H9 (cell line): Measurements from ENCODE around the gene COL4A1. TPM values are rescaled to one million over a fixed set of nuclear protein-coding genes. Genes with fewer than 3 reads are reported as not detected.
A peak's percentile ranks its signal among the peaks of the same experiment; 100 is the strongest.

Source experiments
- DNase-seq: peaks from one replicate; pipeline ENCODE4 v3.0.0-alpha.2; 2017
- H2AFZ ChIP-seq: one replicate; pipeline ENCODE4 v1.6.1; 2013; ENCODE audit warnings: mild to moderate bottlenecking, low read length, control low read depth, moderate library complexity
- H2AK5ac ChIP-seq: 2 replicates; pipeline ENCODE4 v1.6.1; 2013; ENCODE audit warnings: low read length, control low read depth, mixed read lengths; ENCODE audit not compliant: insufficient read length
- H2BK120ac ChIP-seq: one replicate; pipeline ENCODE4 v1.6.1; 2013; ENCODE audit warnings: low read depth, mild to moderate bottlenecking, low read length, control low read depth, inconsistent platforms; ENCODE audit not compliant: poor library complexity, severe bottlenecking
- H2BK12ac ChIP-seq: 2 replicates; pipeline ENCODE4 v1.6.1; 2013; ENCODE audit warnings: low read length, control low read depth, mixed read lengths, low read depth; ENCODE audit not compliant: insufficient read length
- H2BK15ac ChIP-seq: 2 replicates; pipeline ENCODE4 v1.6.1; 2013; ENCODE audit warnings: low read depth, low read length, control low read depth
- H2BK20ac ChIP-seq: one replicate; pipeline ENCODE4 v1.6.1; 2013; ENCODE audit warnings: low read depth, mild to moderate bottlenecking, low read length, control low read depth, inconsistent platforms; ENCODE audit not compliant: poor library complexity, severe bottlenecking
- H2BK5ac ChIP-seq: 2 replicates; pipeline ENCODE4 v1.6.1; 2013; ENCODE audit warnings: low read length, control low read depth, mixed read lengths; ENCODE audit not compliant: insufficient read length
- H3K14ac ChIP-seq: 2 replicates; pipeline ENCODE4 v1.6.1; 2013; ENCODE audit warnings: low read length, control low read depth; ENCODE audit not compliant: insufficient read depth
- H3K18ac ChIP-seq: 2 replicates; pipeline ENCODE4 v1.6.1; 2013; ENCODE audit warnings: low read depth, mild to moderate bottlenecking, mixed read lengths, low read length, control low read depth; ENCODE audit not compliant: insufficient read length
- H3K23ac ChIP-seq: 2 replicates; pipeline ENCODE4 v1.6.1; 2013; ENCODE audit warnings: low read length, control low read depth, mixed read lengths, low read depth; ENCODE audit not compliant: insufficient read length
- H3K23me2 ChIP-seq: 2 replicates; pipeline ENCODE4 v1.6.1; 2013; ENCODE audit warnings: low read depth, mild to moderate bottlenecking, mixed read lengths, low read length, control low read depth; ENCODE audit not compliant: insufficient read length, poor library complexity, severe bottlenecking
- H3K27ac ChIP-seq: 2 replicates; pipeline ENCODE4 v1.5.1; 2013; ENCODE audit warnings: low read length, control low read depth, mixed read lengths, low read depth; ENCODE audit not compliant: insufficient read length
- H3K27me3 ChIP-seq: 2 replicates; pipeline ENCODE4 v1.6.1; 2013; ENCODE audit warnings: low read length, control low read depth, inconsistent platforms; ENCODE audit not compliant: insufficient read depth
- H3K4ac ChIP-seq: 2 replicates; pipeline ENCODE4 v1.6.1; 2013; ENCODE audit warnings: low read depth, mild to moderate bottlenecking, control low read depth, inconsistent platforms, low read length, moderate library complexity
- H3K4me1 ChIP-seq: 2 replicates; pipeline ENCODE4 v1.6.1; 2013; ENCODE audit warnings: low read length, control low read depth, inconsistent platforms; ENCODE audit not compliant: insufficient read depth
- H3K4me2 ChIP-seq: 2 replicates; pipeline ENCODE4 v1.6.1; 2013; ENCODE audit warnings: low read length, control low read depth, mixed read lengths; ENCODE audit not compliant: insufficient read length, insufficient read depth
- H3K56ac ChIP-seq: 2 replicates; pipeline ENCODE4 v1.6.1; 2013; ENCODE audit warnings: low read depth, mild to moderate bottlenecking, mixed read lengths, low read length, control low read depth; ENCODE audit not compliant: insufficient read length
- H3K79me1 ChIP-seq: 2 replicates; pipeline ENCODE4 v1.6.1; 2013; ENCODE audit warnings: low read depth, mild to moderate bottlenecking, moderate library complexity, low read length, control low read depth, inconsistent platforms; ENCODE audit not compliant: insufficient read depth, poor library complexity, severe bottlenecking
- H3K79me2 ChIP-seq: 2 replicates; pipeline ENCODE4 v1.6.1; 2013; ENCODE audit warnings: low read length, control low read depth, inconsistent platforms; ENCODE audit not compliant: insufficient read depth
- H3K9ac ChIP-seq: 2 replicates; pipeline ENCODE4 v1.6.1; 2013; ENCODE audit warnings: low read length, control low read depth, mixed read lengths; ENCODE audit not compliant: insufficient read length; ENCODE audit errors: extremely low read depth
- H3K9me3 ChIP-seq: one replicate; pipeline ENCODE4 v1.6.1; 2013; ENCODE audit warnings: low read depth, low read length, inconsistent platforms; ENCODE audit not compliant: control insufficient read depth
- H3T11ph ChIP-seq: one replicate; pipeline ENCODE4 v1.6.1; 2013; ENCODE audit warnings: mild to moderate bottlenecking, low read length, control low read depth, inconsistent platforms
- H4K20me1 ChIP-seq: one replicate; pipeline ENCODE4 v1.6.1; 2013; ENCODE audit not compliant: control insufficient read depth, insufficient read length, insufficient read depth
- H4K5ac ChIP-seq: 2 replicates; pipeline ENCODE4 v1.6.1; 2013; ENCODE audit warnings: low read depth, mild to moderate bottlenecking, mixed read lengths, low read length, control low read depth; ENCODE audit not compliant: insufficient read length
- H4K8ac ChIP-seq: replicated peaks from 2 replicates; pipeline ENCODE4 v1.6.1; 2013; ENCODE audit warnings: low read length, control low read depth, mixed read lengths, low read depth; ENCODE audit not compliant: insufficient read length
- H4K91ac ChIP-seq: 2 replicates; pipeline ENCODE4 v1.6.1; 2013; ENCODE audit warnings: low read depth, mild to moderate bottlenecking, moderate library complexity, mixed read lengths, low read length, control low read depth; ENCODE audit not compliant: insufficient read length
- H3K27ac Mint-ChIP-seq, 3 experiments: 2 replicates in 2 of 3; 3 replicates in 1 of 3; pipeline ENCODE4 v1.8.0; 2020 to 2021; ENCODE audit warnings: mixed read lengths in 3 of 3, mild to moderate bottlenecking in 1 of 3, moderate library complexity in 1 of 3
- H3K27me3 Mint-ChIP-seq: 2 replicates; pipeline ENCODE4 v1.8.0; 2021; ENCODE audit warnings: low read depth, mild to moderate bottlenecking, moderate library complexity, mixed read lengths
- H3K36me3 Mint-ChIP-seq, 3 experiments: 2 replicates in 2 of 3; 3 replicates in 1 of 3; pipeline ENCODE4 v1.8.0; 2020 to 2021; ENCODE audit warnings: low read depth in 3 of 3, mixed read lengths in 3 of 3; ENCODE audit not compliant: insufficient read depth in 1 of 3
- H3K4me1 Mint-ChIP-seq, 2 experiments: 2 replicates each; pipeline ENCODE4 v1.8.0; 2020; ENCODE audit warnings: mixed read lengths in 2 of 2
- H3K4me3 Mint-ChIP-seq, 2 experiments: 2 replicates in 1 of 2; 3 replicates in 1 of 2; pipeline ENCODE4 v1.8.0; 2020 to 2021; ENCODE audit warnings: mild to moderate bottlenecking in 2 of 2, mixed read lengths in 2 of 2, moderate library complexity in 1 of 2
- H3K9me3 Mint-ChIP-seq, 2 experiments: 2 replicates in 1 of 2; 3 replicates in 1 of 2; pipeline ENCODE4 v1.8.0; 2020; ENCODE audit warnings: mild to moderate bottlenecking in 2 of 2, mixed read lengths in 2 of 2, moderate library complexity in 1 of 2
- CTCF ChIP-seq: fragments of 200-600 bp; sonication (generic); conservative IDR thresholded peaks from 3 replicates; pipeline ENCODE4 v1.8.0; 2021; ENCODE audit warnings: antibody characterized with exemption, mild to moderate bottlenecking
- WGBS: extraction: QIAGEN DNeasy Blood & Tissue Kit; methylation state at CpG from one replicate; pipeline ENCODE4 v1.1.7; 2013; ENCODE audit warnings: missing lambda C conversion rate, low lambda C conversion rate, mixed read lengths; ENCODE audit not compliant: insufficient read length; ENCODE audit errors: extremely low coverage; 5-methylcytosine and 5-hydroxymethylcytosine counted together
- total RNA-seq: library from RNA; stranded (reverse); gene quantifications from 2 replicates; pipeline ENCODE4 v1.2.1, GENCODE V29; 2021

Gene COL4A1
- total RNA-seq, 1 experiment from 2014 or later: 73.1 TPM

- Histone ChIP-seq H4K8ac (no peak overlapping the region), H3K79me1 (no peaks in the 10 kb centered on the region), H2BK15ac (no peak overlapping the region), H3K27ac (no peak overlapping the region), H2BK12ac (no peak overlapping the region), H2BK5ac (no peak overlapping the region), H3K4me2 (no peak overlapping the region), H3K14ac (no peak overlapping the region), H3K27me3 (no peaks in the 10 kb centered on the region), H4K20me1 (no peaks in the 10 kb centered on the region), H2AK5ac (no peak overlapping the region), H3T11ph (no peak overlapping the region), H2BK20ac (no peak overlapping the region), H3K23me2 (no peaks in the 10 kb centered on the region), H4K5ac (no peak overlapping the region), H3K4me1 (no peaks in the 10 kb centered on the region), H3K56ac (no peak overlapping the region), H3K9ac (no peak overlapping the region), H3K18ac (no peak overlapping the region), H3K4ac (no peak overlapping the region), H4K91ac (no peak overlapping the region), H3K9me3 (no peaks in the 10 kb centered on the region), H2AFZ (no peak overlapping the region), H2BK120ac (no peak overlapping the region), H3K79me2 (peaks cover 3% of the 10 kb centered on the region; the same call in 1 of the 2 replicates), H3K23ac (no peak overlapping the region)
- Mint-ChIP-seq H3K4me1 (peaks cover 16% of the 10 kb centered on the region in 2 experiments), H3K9me3 (no peaks in the 10 kb centered on the region), H3K36me3 (no peaks in the 10 kb centered on the region; a peak in 1 of 7 replicates), H3K27ac (no peak overlapping the region), H3K27me3 (no peaks in the 10 kb centered on the region), H3K4me3 (no peak overlapping the region)
- DNase-seq: no peak
- no CpG with 5 or more reads among the region's 5 CpGs for WGBS
- TF ChIP-seq CTCF: peak; percentile 49
Observed at GRCh38 chr13:110274687-110275086, 32.3 kb downstream of the COL4A1 start.
